Measurements from ENCODE around the gene PARP12.

PARP12 gene

GRCh38 chr7:139989366-139990141, 73.2 kb downstream of the PARP12 start:
- H3K4me1 Mint-ChIP-seq = no peaks in the 10 kb centered on the region
- no peak overlapping the region for H3K27ac Mint-ChIP-seq (ENCODE audit: low read depth)
- DNase-seq (ENCODE audit: low spot score in 2 of 2) (no peak), ATAC-seq (replicated peaks; ENCODE audit: extremely low read depth, poor library complexity, severe bottlenecking) (no peak)
- no peak overlapping the region for H3K4me3 Mint-ChIP-seq
- no peaks in the 10 kb centered on the region for H3K9me3 Mint-ChIP-seq
- peaks cover 4% of the 10 kb centered on the region for H3K27me3 Mint-ChIP-seq
- no peaks in the 10 kb centered on the region for H3K36me3 Mint-ChIP-seq (ENCODE audit: insufficient read depth)

DNA sequence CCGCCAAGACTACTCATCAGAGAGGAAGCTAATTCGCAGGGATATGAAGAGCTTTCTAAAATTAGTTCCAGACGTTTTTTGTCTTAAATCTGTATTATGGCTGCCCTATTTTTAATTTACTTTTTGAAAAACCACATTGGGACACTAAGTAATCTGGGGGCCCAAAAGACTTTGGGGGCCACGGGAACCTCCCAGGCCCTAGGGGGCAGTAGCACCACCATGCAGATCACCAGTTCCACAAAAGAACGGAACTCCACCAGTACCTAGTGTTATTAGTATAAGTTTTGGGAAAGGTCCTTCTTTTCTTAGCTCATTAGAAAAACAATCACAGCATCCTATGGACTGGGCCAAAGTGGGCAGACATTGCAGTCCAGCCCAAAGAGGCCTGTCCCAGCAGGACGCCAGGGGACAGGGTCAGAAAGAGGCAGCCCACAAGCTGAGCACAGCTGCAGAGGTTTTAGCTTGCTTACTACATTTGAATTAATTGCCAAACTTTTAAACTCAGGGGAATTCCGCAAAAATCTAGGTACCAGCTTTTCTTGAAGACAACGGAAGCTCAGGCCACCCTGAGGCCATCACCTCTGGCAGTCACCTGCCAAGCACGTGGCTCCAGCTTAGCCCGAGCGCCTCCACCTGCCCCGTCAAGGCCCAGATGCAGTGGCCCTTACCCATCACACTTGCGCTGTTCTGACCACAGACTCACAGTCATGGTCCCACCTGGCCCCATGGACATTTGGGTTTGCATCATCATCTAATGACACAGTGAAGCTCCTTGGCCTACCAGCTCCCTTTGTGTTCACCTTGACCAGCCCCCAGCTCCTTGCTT, 74.8 kb downstream of the PARP12 start:
- no peaks in the 10 kb centered on the region for H3K36me3 Mint-ChIP-seq (ENCODE audit: insufficient read depth)
- H3K27me3 Mint-ChIP-seq = peaks cover 20% of the 10 kb centered on the region
- H3K4me1 Mint-ChIP-seq = no peaks in the 10 kb centered on the region
- no peaks in the 10 kb centered on the region for H3K9me3 Mint-ChIP-seq
- no peak for DNase-seq (ENCODE audit: low spot score in 2 of 2)
- H3K27ac Mint-ChIP-seq (ENCODE audit: low read depth) = no peak overlapping the region
- no peak overlapping the region for H3K4me3 Mint-ChIP-seq
- ATAC-seq (replicated peaks; ENCODE audit: extremely low read depth, poor library complexity, severe bottlenecking) = no peak

DNA sequence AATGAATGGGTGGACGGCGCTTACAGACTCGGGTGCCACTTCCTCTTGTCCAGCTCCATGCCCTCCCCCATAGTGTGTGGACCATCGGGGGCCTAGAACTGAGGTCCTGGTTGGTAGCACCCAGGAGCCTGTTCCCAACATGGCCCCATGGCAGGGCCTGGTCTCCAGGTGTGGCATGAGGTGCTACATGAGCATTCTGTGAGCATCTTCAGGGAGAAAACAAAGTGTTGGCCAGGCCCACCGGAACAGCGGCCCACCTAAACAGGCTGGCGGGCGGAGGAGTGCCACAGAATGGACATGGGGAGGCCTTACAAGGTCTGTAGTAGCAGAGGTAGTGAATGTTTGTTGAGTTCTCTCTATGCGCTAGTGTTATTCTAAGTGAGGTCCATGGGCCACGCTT, 76.9 kb downstream of the PARP12 start:
- DNase-seq (ENCODE audit: low spot score in 2 of 2) (no peak), ATAC-seq (replicated peaks; ENCODE audit: extremely low read depth, poor library complexity, severe bottlenecking) (no peak)
- peaks cover 20% of the 10 kb centered on the region for H3K27me3 Mint-ChIP-seq
- no peaks in the 10 kb centered on the region for H3K9me3 Mint-ChIP-seq
- H3K36me3 Mint-ChIP-seq (ENCODE audit: insufficient read depth) = no peaks in the 10 kb centered on the region
- H3K4me1 Mint-ChIP-seq = peaks cover under 1% of the 10 kb centered on the region
- no peak overlapping the region for H3K4me3 Mint-ChIP-seq
- no peak overlapping the region for H3K27ac Mint-ChIP-seq (ENCODE audit: low read depth)

- Mint-ChIP-seq H3K4me3 (no peak overlapping the region), H3K36me3 (ENCODE audit: insufficient read depth) (no peaks in the 10 kb centered on the region), H3K4me1 (peaks cover 7% of the 10 kb centered on the region), H3K27me3 (peaks cover 20% of the 10 kb centered on the region), H3K27ac (ENCODE audit: low read depth) (peak overlapping the region; percentile 68), H3K9me3 (no peaks in the 10 kb centered on the region)
- DNase-seq (ENCODE audit: low spot score in 2 of 2) = no peak
- ATAC-seq (replicated peaks; ENCODE audit: extremely low read depth, poor library complexity, severe bottlenecking) = no peak
Observed at GRCh38 chr7:139984642-139985539, 77.9 kb downstream of the PARP12 start.

GRCh38 chr7:139982927-139983920, 79.5 kb downstream of the PARP12 start:
- Mint-ChIP-seq H3K36me3 (ENCODE audit: insufficient read depth) (no peaks in the 10 kb centered on the region), H3K4me3 (no peak overlapping the region), H3K27ac (ENCODE audit: low read depth) (no peak overlapping the region), H3K9me3 (no peaks in the 10 kb centered on the region), H3K27me3 (peaks cover 20% of the 10 kb centered on the region), H3K4me1 (peaks cover 7% of the 10 kb centered on the region)
- ATAC-seq (replicated peaks; ENCODE audit: extremely low read depth, poor library complexity, severe bottlenecking) (no peak), DNase-seq (ENCODE audit: low spot score in 2 of 2) (no peak)

GRCh38 chr7:139981511-139981895, 81.2 kb downstream of the PARP12 start:
- no peaks in the 10 kb centered on the region for H3K36me3 Mint-ChIP-seq (ENCODE audit: insufficient read depth)
- peaks cover 20% of the 10 kb centered on the region for H3K27me3 Mint-ChIP-seq
- H3K9me3 Mint-ChIP-seq = no peaks in the 10 kb centered on the region
- DNase-seq (ENCODE audit: low spot score in 2 of 2) (no peak), ATAC-seq (replicated peaks; ENCODE audit: extremely low read depth, poor library complexity, severe bottlenecking) (no peak)
- H3K27ac Mint-ChIP-seq (ENCODE audit: low read depth) = no peak overlapping the region
- peak overlapping the region; percentile 34 for H3K4me3 Mint-ChIP-seq
- peaks cover 7% of the 10 kb centered on the region for H3K4me1 Mint-ChIP-seq

GRCh38 chr7:139976838-139977656, 85.7 kb downstream of the PARP12 start:
- peaks cover 29% of the 10 kb centered on the region for H3K27me3 Mint-ChIP-seq
- no peaks in the 10 kb centered on the region for H3K36me3 Mint-ChIP-seq (ENCODE audit: insufficient read depth)
- H3K4me1 Mint-ChIP-seq = peaks cover 7% of the 10 kb centered on the region
- H3K27ac Mint-ChIP-seq (ENCODE audit: low read depth) = no peak overlapping the region
- no peak overlapping the region for H3K4me3 Mint-ChIP-seq
- no peaks in the 10 kb centered on the region for H3K9me3 Mint-ChIP-seq
- ATAC-seq (replicated peaks; ENCODE audit: extremely low read depth, poor library complexity, severe bottlenecking) (no peak), DNase-seq (ENCODE audit: low spot score in 2 of 2) (no peak)

DNA sequence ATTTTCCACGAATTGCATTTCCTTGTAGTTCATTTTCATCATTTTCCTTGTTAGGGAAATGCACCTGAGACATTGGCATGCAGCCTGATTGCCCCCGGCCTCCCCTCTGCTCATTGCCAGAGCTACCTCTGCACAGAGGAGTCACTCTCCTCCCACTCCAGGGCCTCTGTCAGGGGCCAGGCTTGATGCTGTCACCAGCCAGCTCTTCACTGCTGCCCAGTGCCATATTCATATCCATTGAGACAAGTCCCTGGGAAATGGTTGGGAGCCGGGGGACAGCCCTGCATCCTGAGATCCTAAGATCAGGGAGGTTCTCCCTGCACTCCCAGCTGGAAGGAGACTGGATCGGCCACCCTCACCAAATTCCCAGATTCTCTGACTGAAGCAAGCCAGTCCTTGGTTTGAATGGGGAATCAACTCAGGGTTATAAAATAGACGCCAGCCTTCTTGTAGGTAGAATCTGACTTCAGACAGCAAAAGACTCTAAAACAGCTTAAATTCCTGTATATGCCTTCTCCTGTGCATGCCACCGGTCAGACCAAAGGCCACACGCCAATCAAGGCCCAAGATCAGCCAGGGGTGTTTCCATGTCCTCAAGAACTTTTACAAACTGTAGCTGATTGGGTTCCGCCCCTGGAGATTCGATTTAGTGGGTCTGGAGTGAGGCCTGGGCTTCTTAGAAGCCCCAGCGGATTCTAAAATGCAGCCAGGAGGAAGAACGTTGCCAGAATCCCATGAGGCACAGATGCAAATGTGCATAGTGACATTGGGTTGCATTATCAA, 86.5 kb downstream of the PARP12 start:
- Mint-ChIP-seq H3K27me3 (peaks cover 37% of the 10 kb centered on the region), H3K4me1 (peaks cover 7% of the 10 kb centered on the region), H3K27ac (ENCODE audit: low read depth) (no peak overlapping the region), H3K9me3 (no peaks in the 10 kb centered on the region), H3K4me3 (no peak overlapping the region), H3K36me3 (ENCODE audit: insufficient read depth) (no peaks in the 10 kb centered on the region)
- DNase-seq (ENCODE audit: low spot score in 2 of 2) (no peak), ATAC-seq (replicated peaks; ENCODE audit: extremely low read depth, poor library complexity, severe bottlenecking) (no peak)

DNA sequence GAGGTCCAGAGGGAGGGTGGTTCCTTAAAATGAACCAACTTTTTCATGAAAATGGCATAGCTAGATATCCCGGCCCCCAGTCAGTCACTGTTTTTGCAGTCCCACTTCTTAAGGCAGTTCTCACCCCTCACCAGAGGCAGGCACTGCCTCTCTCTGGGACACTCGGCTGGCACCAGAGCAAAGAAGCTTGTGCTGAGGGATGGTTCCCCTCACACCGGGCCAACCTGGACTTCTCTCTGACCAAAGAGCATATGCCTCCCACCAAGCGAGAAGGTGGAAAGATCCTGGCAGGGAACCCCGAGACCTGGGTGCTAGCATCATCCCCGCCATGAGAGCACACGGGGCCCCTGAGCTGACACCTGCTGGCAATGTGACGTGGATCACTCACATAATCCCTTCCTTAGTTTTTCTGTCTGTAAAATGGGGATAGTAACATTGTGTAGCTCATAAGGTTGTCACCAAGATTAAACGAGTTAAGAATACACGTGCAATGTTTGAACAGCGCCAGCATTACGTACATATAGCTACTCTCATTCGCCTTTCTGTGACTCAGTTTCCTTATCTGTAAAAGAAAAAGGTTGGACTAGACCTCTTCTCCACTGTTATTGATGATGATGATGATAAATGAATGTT, 88.5 kb downstream of the PARP12 start:
- Mint-ChIP-seq H3K27ac (ENCODE audit: low read depth) (no peak overlapping the region), H3K4me1 (no peaks in the 10 kb centered on the region), H3K27me3 (peaks cover 55% of the 10 kb centered on the region), H3K36me3 (ENCODE audit: insufficient read depth) (no peaks in the 10 kb centered on the region), H3K9me3 (no peaks in the 10 kb centered on the region), H3K4me3 (no peak overlapping the region)
- ATAC-seq (replicated peaks; ENCODE audit: extremely low read depth, poor library complexity, severe bottlenecking) = no peak
- DNase-seq (ENCODE audit: low spot score in 2 of 2) = no peak

Measured in central memory CD8-positive, alpha-beta T cell (primary cell).